ENCODE results near the gene P4HB. TPM values are rescaled to one million over a fixed set of nuclear protein-coding genes. Genes with fewer than 3 reads are reported as not detected.

The P4HB gene
- total RNA-seq, 1 experiment from 2014 or later, result 759 TPM

DNA sequence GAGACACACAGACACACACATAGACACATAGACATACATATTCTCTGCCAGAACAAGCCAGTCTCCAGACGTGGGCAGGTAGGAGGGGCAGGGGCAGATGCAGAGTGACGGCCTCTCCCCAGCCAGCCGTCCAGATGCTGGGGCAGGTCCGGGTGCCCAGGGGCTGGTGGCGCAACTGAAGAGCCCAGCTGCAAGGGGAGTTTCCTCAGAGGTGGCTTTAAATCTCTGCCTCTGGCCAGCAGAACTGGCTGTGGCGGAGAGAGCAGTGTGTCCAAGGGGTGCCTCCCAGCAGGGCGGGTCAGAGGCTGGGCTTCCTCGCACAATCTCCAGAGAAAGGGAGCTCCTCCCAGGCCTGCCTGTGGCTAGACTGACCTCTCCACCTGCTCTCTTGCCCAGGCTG, 65.8 kb downstream of the P4HB start:
- BruUV-seq (replicated peaks), result no TSS peak
- no peaks in the 10 kb centered on the region for H3K9me3 ChIP-seq (ENCODE audit: control insufficient read depth, insufficient read depth, low read depth, low read length)
- H3K36me3 ChIP-seq (ENCODE audit: control insufficient read depth, insufficient read depth, low read length), result no peaks in the 10 kb centered on the region
- no peaks in the 10 kb centered on the region for H3K4me1 ChIP-seq (ENCODE audit: control insufficient read depth, insufficient read depth, low read length)
- H3K27me3 ChIP-seq (ENCODE audit: control insufficient read depth, insufficient read depth, low read length), result no peaks in the 10 kb centered on the region
- no peak overlapping the region for H3K4me3 ChIP-seq (ENCODE audit: low read depth in 2 of 2, low read length in 2 of 2)
- TF ChIP-seq REST (IDR thresholded peaks at IDR 0.05; ENCODE audit: insufficient read depth in 1 of 2, low read depth in 2 of 2, low read length in 1 of 2), result no peak
- no peak for TF ChIP-seq SIN3A (IDR thresholded peaks at IDR 0.05; ENCODE audit: borderline replicate concordance, insufficient read depth, low read depth, low read length)
- no peak for TF ChIP-seq CTCF (IDR thresholded peaks at IDR 0.05)
- TF ChIP-seq POLR2AphosphoS5 (IDR thresholded peaks at IDR 0.05; ENCODE audit: low read depth, low read length), result no peak
- TF ChIP-seq TCF7L2 (IDR thresholded peaks at IDR 0.05; ENCODE audit: low read depth, low read length), result no peak
- intact Hi-C loops (cut with micrococcal nuclease; ENCODE audit: unreplicated experiment), result no loop called here
- DNase-seq (ENCODE audit: low read depth, low spot score) (no peak), ATAC-seq (peak; percentile 88)
- H3K27ac ChIP-seq (ENCODE audit: low read length), result no peak overlapping the region
- CTCF ChIA-PET, result interaction anchor here (1.0 kb wide), 1 partner anchor 59 kb away, joined by 4 read pairs; no protein-coding TSS in a partner anchor
- POLR2A ChIA-PET, result no interaction called here
- in situ Hi-C loops (cut with HindIII; ENCODE audit: low pct_unique_long_range_greater_than_20kb, low sequenced_read_pairs), result no loop called here

GRCh38 chr17:81794074-81794476, 66.3 kb downstream of the P4HB start:
- TF ChIP-seq SIN3A (IDR thresholded peaks at IDR 0.05; ENCODE audit: borderline replicate concordance, insufficient read depth, low read depth, low read length) (no peak), CTCF (IDR thresholded peaks at IDR 0.05) (no peak), POLR2AphosphoS5 (IDR thresholded peaks at IDR 0.05; ENCODE audit: low read depth, low read length) (no peak), REST (IDR thresholded peaks at IDR 0.05; ENCODE audit: insufficient read depth in 1 of 2, low read depth in 2 of 2, low read length in 1 of 2) (no peak), TCF7L2 (IDR thresholded peaks at IDR 0.05; ENCODE audit: low read depth, low read length) (no peak)
- Histone ChIP-seq H3K36me3 (ENCODE audit: control insufficient read depth, insufficient read depth, low read length) (no peaks in the 10 kb centered on the region), H3K27me3 (ENCODE audit: control insufficient read depth, insufficient read depth, low read length) (no peaks in the 10 kb centered on the region), H3K4me3 (ENCODE audit: low read depth in 2 of 2, low read length in 2 of 2) (no peak overlapping the region), H3K9me3 (ENCODE audit: control insufficient read depth, insufficient read depth, low read depth, low read length) (no peaks in the 10 kb centered on the region), H3K4me1 (ENCODE audit: control insufficient read depth, insufficient read depth, low read length) (no peaks in the 10 kb centered on the region), H3K27ac (ENCODE audit: low read length) (no peak overlapping the region)
- POLR2A ChIA-PET, result no interaction called here
- in situ Hi-C loops (cut with HindIII; ENCODE audit: low pct_unique_long_range_greater_than_20kb, low sequenced_read_pairs), result no loop called here
- no peak for DNase-seq (ENCODE audit: low read depth, low spot score)
- CTCF ChIA-PET, result interaction anchor here (1.0 kb wide), 1 partner anchor 58 kb away, joined by 4 read pairs; no protein-coding TSS in a partner anchor
- intact Hi-C loops (cut with micrococcal nuclease; ENCODE audit: unreplicated experiment), result no loop called here
- no peak for ATAC-seq
- no TSS peak for BruUV-seq (replicated peaks)
